Measurements from ENCODE around the gene LTBP3. TPM values are rescaled to one million over a fixed set of nuclear protein-coding genes. Genes with fewer than 3 reads are reported as not detected.

The LTBP3 gene
- total and polyA plus RNA-seq, 9 of the 15 experiments (the other 6 are each of a cell fraction or from before 2014, with no cell fraction given), result 0.06 to 20.5 (median 4.8) TPM

DNA sequence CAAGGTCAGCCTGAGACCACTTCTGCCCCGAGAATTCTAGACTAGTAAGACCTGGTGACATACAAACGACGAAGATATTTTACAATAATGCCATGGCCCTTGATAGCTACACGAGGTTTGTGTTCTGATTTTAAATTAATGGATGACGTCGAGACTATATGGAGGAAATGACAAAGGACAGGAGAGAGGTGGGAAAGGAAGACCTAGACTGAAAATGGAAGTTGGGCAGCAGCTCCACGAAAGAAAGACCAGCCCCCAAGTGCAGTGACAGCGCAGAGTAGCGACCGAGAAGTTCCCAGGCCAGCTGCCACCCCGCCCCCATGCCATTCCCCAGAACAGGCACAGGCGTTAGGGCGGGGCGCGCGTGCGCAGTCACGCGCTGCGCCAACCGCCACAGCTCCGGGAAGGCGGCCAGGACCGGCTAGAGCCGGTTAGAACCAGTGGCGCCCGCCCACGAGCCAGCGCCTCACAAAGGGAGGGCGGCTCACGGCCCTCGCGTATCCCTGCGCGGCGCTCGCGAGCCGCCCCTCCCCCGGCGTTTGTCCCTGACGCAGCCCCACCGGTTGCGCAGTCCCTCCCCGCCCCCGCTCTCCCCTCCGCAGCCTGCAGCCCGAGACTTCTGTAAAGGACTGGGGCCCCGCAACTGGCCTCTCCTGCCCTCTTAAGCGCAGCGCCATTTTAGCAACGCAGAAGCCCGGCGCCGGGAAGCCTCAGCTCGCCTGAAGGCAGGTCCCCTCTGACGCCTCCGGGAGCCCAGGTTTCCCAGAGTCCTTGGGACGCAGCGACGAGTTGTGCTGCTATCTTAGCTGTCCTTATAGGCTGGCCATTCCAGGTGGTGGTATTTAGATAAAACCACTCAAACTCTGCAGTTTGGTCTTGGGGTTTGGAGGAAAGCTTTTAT, 60.8 kb downstream of the LTBP3 start (continued):
- TF ChIP-seq, protein P1, sequence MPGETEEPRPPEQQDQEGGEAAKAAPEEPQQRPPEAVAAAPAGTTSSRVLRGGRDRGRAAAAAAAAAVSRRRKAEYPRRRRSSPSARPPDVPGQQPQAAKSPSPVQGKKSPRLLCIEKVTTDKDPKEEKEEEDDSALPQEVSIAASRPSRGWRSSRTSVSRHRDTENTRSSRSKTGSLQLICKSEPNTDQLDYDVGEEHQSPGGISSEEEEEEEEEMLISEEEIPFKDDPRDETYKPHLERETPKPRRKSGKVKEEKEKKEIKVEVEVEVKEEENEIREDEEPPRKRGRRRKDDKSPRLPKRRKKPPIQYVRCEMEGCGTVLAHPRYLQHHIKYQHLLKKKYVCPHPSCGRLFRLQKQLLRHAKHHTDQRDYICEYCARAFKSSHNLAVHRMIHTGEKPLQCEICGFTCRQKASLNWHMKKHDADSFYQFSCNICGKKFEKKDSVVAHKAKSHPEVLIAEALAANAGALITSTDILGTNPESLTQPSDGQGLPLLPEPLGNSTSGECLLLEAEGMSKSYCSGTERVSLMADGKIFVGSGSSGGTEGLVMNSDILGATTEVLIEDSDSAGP (CRISPR knock-in tag; IDR thresholded peaks at IDR 0.05), result no peak
- peak; percentile 12; the same call in 1 of the 2 replicates for TF ChIP-seq LCOR (CRISPR knock-in tag; IDR thresholded peaks at IDR 0.05)
- TF ChIP-seq, protein P2, sequence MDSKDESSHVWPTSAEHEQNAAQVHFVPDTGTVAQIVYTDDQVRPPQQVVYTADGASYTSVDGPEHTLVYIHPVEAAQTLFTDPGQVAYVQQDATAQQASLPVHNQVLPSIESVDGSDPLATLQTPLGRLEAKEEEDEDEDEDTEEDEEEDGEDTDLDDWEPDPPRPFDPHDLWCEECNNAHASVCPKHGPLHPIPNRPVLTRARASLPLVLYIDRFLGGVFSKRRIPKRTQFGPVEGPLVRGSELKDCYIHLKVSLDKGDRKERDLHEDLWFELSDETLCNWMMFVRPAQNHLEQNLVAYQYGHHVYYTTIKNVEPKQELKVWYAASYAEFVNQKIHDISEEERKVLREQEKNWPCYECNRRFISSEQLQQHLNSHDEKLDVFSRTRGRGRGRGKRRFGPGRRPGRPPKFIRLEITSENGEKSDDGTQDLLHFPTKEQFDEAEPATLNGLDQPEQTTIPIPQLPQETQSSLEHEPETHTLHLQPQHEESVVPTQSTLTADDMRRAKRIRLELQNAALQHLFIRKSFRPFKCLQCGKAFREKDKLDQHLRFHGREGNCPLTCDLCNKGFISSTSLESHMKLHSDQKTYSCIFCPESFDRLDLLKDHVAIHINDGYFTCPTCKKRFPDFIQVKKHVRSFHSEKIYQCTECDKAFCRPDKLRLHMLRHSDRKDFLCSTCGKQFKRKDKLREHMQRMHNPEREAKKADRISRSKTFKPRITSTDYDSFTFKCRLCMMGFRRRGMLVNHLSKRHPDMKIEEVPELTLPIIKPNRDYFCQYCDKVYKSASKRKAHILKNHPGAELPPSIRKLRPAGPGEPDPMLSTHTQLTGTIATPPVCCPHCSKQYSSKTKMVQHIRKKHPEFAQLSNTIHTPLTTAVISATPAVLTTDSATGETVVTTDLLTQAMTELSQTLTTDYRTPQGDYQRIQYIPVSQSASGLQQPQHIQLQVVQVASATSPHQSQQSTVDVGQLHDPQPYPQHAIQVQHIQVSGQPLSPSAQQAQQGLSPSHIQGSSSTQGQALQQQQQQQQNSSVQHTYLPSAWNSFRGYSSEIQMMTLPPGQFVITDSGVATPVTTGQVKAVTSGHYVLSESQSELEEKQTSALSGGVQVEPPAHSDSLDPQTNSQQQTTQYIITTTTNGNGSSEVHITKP (IDR thresholded peaks at IDR 0.05; ENCODE audit: partially characterized antibody), result no peak
- no peak for TF ChIP-seq RBM14 (IDR thresholded peaks at IDR 0.05; ENCODE audit: borderline replicate concordance, insufficient read depth, low read depth, low read length)
- TF ChIP-seq, protein P3, sequence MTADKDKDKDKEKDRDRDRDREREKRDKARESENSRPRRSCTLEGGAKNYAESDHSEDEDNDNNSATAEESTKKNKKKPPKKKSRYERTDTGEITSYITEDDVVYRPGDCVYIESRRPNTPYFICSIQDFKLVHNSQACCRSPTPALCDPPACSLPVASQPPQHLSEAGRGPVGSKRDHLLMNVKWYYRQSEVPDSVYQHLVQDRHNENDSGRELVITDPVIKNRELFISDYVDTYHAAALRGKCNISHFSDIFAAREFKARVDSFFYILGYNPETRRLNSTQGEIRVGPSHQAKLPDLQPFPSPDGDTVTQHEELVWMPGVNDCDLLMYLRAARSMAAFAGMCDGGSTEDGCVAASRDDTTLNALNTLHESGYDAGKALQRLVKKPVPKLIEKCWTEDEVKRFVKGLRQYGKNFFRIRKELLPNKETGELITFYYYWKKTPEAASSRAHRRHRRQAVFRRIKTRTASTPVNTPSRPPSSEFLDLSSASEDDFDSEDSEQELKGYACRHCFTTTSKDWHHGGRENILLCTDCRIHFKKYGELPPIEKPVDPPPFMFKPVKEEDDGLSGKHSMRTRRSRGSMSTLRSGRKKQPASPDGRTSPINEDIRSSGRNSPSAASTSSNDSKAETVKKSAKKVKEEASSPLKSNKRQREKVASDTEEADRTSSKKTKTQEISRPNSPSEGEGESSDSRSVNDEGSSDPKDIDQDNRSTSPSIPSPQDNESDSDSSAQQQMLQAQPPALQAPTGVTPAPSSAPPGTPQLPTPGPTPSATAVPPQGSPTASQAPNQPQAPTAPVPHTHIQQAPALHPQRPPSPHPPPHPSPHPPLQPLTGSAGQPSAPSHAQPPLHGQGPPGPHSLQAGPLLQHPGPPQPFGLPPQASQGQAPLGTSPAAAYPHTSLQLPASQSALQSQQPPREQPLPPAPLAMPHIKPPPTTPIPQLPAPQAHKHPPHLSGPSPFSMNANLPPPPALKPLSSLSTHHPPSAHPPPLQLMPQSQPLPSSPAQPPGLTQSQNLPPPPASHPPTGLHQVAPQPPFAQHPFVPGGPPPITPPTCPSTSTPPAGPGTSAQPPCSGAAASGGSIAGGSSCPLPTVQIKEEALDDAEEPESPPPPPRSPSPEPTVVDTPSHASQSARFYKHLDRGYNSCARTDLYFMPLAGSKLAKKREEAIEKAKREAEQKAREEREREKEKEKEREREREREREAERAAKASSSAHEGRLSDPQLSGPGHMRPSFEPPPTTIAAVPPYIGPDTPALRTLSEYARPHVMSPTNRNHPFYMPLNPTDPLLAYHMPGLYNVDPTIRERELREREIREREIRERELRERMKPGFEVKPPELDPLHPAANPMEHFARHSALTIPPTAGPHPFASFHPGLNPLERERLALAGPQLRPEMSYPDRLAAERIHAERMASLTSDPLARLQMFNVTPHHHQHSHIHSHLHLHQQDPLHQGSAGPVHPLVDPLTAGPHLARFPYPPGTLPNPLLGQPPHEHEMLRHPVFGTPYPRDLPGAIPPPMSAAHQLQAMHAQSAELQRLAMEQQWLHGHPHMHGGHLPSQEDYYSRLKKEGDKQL (CRISPR knock-in tag; IDR thresholded peaks at IDR 0.05; ENCODE audit: borderline replicate concordance), result no peak
- TF ChIP-seq HNRNPLL (IDR thresholded peaks at IDR 0.05; ENCODE audit: low read depth, low read length, poor library complexity, severe bottlenecking), result peak; percentile 90
- peak; percentile 48 for TF ChIP-seq TEAD4 (IDR thresholded peaks at IDR 0.05; ENCODE audit: low read length)
- TF ChIP-seq TEAD4 (CRISPR knock-in tag; IDR thresholded peaks at IDR 0.05; ENCODE audit: borderline replicate concordance), result no peak
- 0 out of 3 replicates have a peak, but pooled peaks of 1 of the 2 experiments have one; percentile 9 for TF ChIP-seq CBX3 (IDR thresholded peaks at IDR 0.05; ENCODE audit: borderline replicate concordance in 1 of 2, low read length in 2 of 2)
- TF ChIP-seq LARP7 (IDR thresholded peaks at IDR 0.05), result no peak
- no peak for TF ChIP-seq ZNF140 (CRISPR knock-in tag; IDR thresholded peaks at IDR 0.05)
- TF ChIP-seq MITF (IDR thresholded peaks at IDR 0.05), result peak; percentile 90
- TF ChIP-seq ZNF717 (CRISPR knock-in tag; IDR thresholded peaks at IDR 0.05), result no peak
- no peak for TF ChIP-seq HMG20A (CRISPR knock-in tag; conservative IDR thresholded peaks at IDR 0.05)
